Keratinocyte (primary cell): ENCODE results near the gene MGAT5B. TPM values are rescaled to one million over a fixed set of nuclear protein-coding genes. Genes with fewer than 3 reads are reported as not detected.

Experiments
- DNase-seq: peaks from one replicate; pipeline ENCODE4 v3.0.0-alpha.2; 2011; ENCODE audit warnings: low read depth, missing footprints, low spot score
- FAIRE-seq: peaks from 2 replicates; lab custom pipeline; 2011; peaks lifted over from hg19 to GRCh38; lab: Jason Lieb, UNC
- H2AFZ ChIP-seq: 2 replicates; pipeline ENCODE4 v1.6.0; 2012; ENCODE audit warnings: low read length, control low read depth, inconsistent platforms; ENCODE audit not compliant: control insufficient read depth
- H3K27ac ChIP-seq: 2 replicates; pipeline ENCODE4 v1.5.1; 2011; ENCODE audit warnings: low read length; ENCODE audit not compliant: control insufficient read depth, insufficient read depth
- H3K27me3 ChIP-seq: 3 replicates; pipeline ENCODE4 v1.6.0; 2011; ENCODE audit warnings: low read length; ENCODE audit not compliant: control insufficient read depth, insufficient read depth; ENCODE audit errors: extremely low read depth
- H3K36me3 ChIP-seq, 2 experiments: 2 replicates in 1 of 2; 3 replicates in 1 of 2; pipeline ENCODE4 v1.5.1; 2011; ENCODE audit warnings: low read length in 2 of 2, mild to moderate bottlenecking in 1 of 2; ENCODE audit not compliant: control insufficient read depth in 2 of 2, insufficient read depth in 2 of 2; ENCODE audit errors: extremely low read depth in 1 of 2
- H3K4me1 ChIP-seq: 3 replicates; pipeline ENCODE4 v1.5.1; 2011; ENCODE audit warnings: low read length; ENCODE audit not compliant: control insufficient read depth, insufficient read depth; ENCODE audit errors: extremely low read depth
- H3K4me2 ChIP-seq: 3 replicates; pipeline ENCODE4 v1.6.0; 2011; ENCODE audit warnings: low read depth, low read length; ENCODE audit not compliant: control insufficient read depth, insufficient read depth; ENCODE audit errors: extremely low read depth
- H3K4me3 ChIP-seq, 3 experiments: fragments of 200-600 bp in 1 of 3; sonication (generic) in 1 of 3; 2 replicates in 2 of 3; 3 replicates in 1 of 3; pipeline ENCODE4 v1.5.1; 2011 to 2016; ENCODE audit warnings: low read length in 3 of 3, mild to moderate bottlenecking in 3 of 3, control low read depth in 2 of 3, inconsistent platforms in 1 of 3, low read depth in 1 of 3, mixed read lengths in 1 of 3, mixed run types in 1 of 3, moderate library complexity in 1 of 3; ENCODE audit not compliant: control insufficient read depth in 2 of 3, insufficient read depth in 2 of 3; ENCODE audit errors: extremely low read depth in 1 of 3
- H3K79me2 ChIP-seq: 2 replicates; pipeline ENCODE4 v1.6.0; 2012; ENCODE audit warnings: low read length; ENCODE audit not compliant: control insufficient read depth, insufficient read depth
- H3K9ac ChIP-seq: 3 replicates; pipeline ENCODE4 v1.6.0; 2011; ENCODE audit warnings: low read length; ENCODE audit not compliant: control insufficient read depth, insufficient read depth; ENCODE audit errors: extremely low read depth
- H3K9me1 ChIP-seq: 3 replicates; pipeline ENCODE4 v1.6.0; 2011; ENCODE audit warnings: low read length; ENCODE audit not compliant: control insufficient read depth, insufficient read depth; ENCODE audit errors: extremely low read depth
- H3K9me3 ChIP-seq: 2 replicates; pipeline ENCODE4 v1.5.1; 2012; ENCODE audit warnings: low read depth, low read length; ENCODE audit not compliant: control insufficient read depth
- H4K20me1 ChIP-seq: 3 replicates; pipeline ENCODE4 v1.6.0; 2011; ENCODE audit warnings: low read length; ENCODE audit not compliant: control insufficient read depth, insufficient read depth; ENCODE audit errors: extremely low read depth
- CTCF ChIP-seq, 3 experiments: IDR thresholded peaks in 1 of 3; conservative IDR thresholded peaks in 1 of 3; optimal IDR thresholded peaks in 1 of 3; 2 replicates in 2 of 3; 3 replicates in 1 of 3; pipeline versions ENCODE3 to v1.5.1; 2011; ENCODE audit warnings: low read length in 3 of 3, mild to moderate bottlenecking in 3 of 3, moderate library complexity in 2 of 3, control low read depth in 1 of 3, inconsistent platforms in 1 of 3; ENCODE audit not compliant: insufficient read depth in 2 of 3; ENCODE audit errors: extremely low read depth in 1 of 3
- EZH2 ChIP-seq: IDR thresholded peaks from one replicate; pipeline ENCODE4 v1.6.1; 2012; ENCODE audit warnings: inconsistent platforms, mild to moderate bottlenecking, low read length, moderate library complexity
- dilution Hi-C: fragments of 300-500 bp; cut with MboI; formaldehyde crosslinking; loops from one replicate; pipeline ENCODE4 v1.7.0; 2020; ENCODE audit warnings: low sequenced_read_pairs; ENCODE audit not compliant: extremely low pct_ligation_motif_present
- polyA plus RNA-seq, 5 experiments: library from polyadenylated mRNA; depleted of rRNA in 3 of 5; stranded (reverse) in 3 of 5; stranded (forward) in 1 of 5; unstranded in 1 of 5; fragments of >200 nt; gene quantifications; 1 replicate in 1 of 5; 2 replicates in 3 of 5; 3 replicates in 1 of 5; pipeline versions ENCODE4 v1.2.1 to v1.2.3, GENCODE V29; 2011 to 2012; ENCODE audit warnings: missing spikeins in 2 of 5, low read depth in 1 of 5, low replicate concordance in 1 of 5

MGAT5B gene
- polyA plus RNA-seq, 1 donor (not counting 4 experiments of a cell fraction or from before 2014, with no cell fraction given) = 0.29 TPM

GRCh38 chr17:76905036-76905435 is 36.8 kb downstream of the MGAT5B start:
- H3K27ac ChIP-seq = no peak overlapping the region
- DNase-seq = no peak
- no peak overlapping the region for H3K4me3 ChIP-seq
- peaks cover 12% of the 10 kb centered on the region for H3K27me3 ChIP-seq
- H3K9ac ChIP-seq = no peak overlapping the region
- no peaks in the 10 kb centered on the region for H3K9me1 ChIP-seq
- no peaks in the 10 kb centered on the region for H3K79me2 ChIP-seq
- H2AFZ ChIP-seq = no peak overlapping the region
- no peak overlapping the region for H3K4me2 ChIP-seq
- H4K20me1 ChIP-seq = peaks cover under 1% of the 10 kb centered on the region
- no peaks in the 10 kb centered on the region for H3K4me1 ChIP-seq
- TF ChIP-seq EZH2 = no peak
- no peak for TF ChIP-seq CTCF (optimal IDR thresholded peaks at IDR 0.05 in 1 of 3, IDR thresholded peaks at IDR 0.05 in 1 of 3, conservative IDR thresholded peaks at IDR 0.05 in 1 of 3; ENCODE audit: extremely low read depth in 1 of 3, insufficient read depth in 2 of 3, low read length in 3 of 3)
- dilution Hi-C loops = no loop called here
- no peaks in the 10 kb centered on the region for H3K36me3 ChIP-seq
- no peak for FAIRE-seq
- H3K9me3 ChIP-seq = no peaks in the 10 kb centered on the region

GRCh38 chr17:76905836-76906235 is 37.6 kb downstream of the MGAT5B start:
- no peak for FAIRE-seq
- Histone ChIP-seq H3K9me3 (no peaks in the 10 kb centered on the region), H3K79me2 (no peaks in the 10 kb centered on the region), H2AFZ (no peak overlapping the region), H3K4me1 (no peaks in the 10 kb centered on the region), H3K27me3 (peaks cover 8% of the 10 kb centered on the region), H4K20me1 (peaks cover 3% of the 10 kb centered on the region), H3K9ac (no peak overlapping the region), H3K9me1 (no peaks in the 10 kb centered on the region), H3K27ac (no peak overlapping the region), H3K4me3 (no peak overlapping the region), H3K36me3 (no peaks in the 10 kb centered on the region), H3K4me2 (no peak overlapping the region)
- no peak for DNase-seq
- TF ChIP-seq CTCF (optimal IDR thresholded peaks at IDR 0.05 in 1 of 3, IDR thresholded peaks at IDR 0.05 in 1 of 3, conservative IDR thresholded peaks at IDR 0.05 in 1 of 3; ENCODE audit: extremely low read depth in 1 of 3, insufficient read depth in 2 of 3, low read length in 3 of 3) (no peak), EZH2 (no peak)
- dilution Hi-C loops = no loop called here
